ENCODE measurements around the gene ANKRD28.
"Not testable (repeated sequence)": the region's sequence is repeated elsewhere in the genome, so short reads cannot be mapped to it uniquely, and the experiment has no call there.

The ANKRD28 gene

GRCh38 chr3:15633159-15633558, 164.6 kb downstream of the ANKRD28 start:
- no peaks in the 10 kb centered on the region for H3K27me3 ChIP-seq (ENCODE audit: control insufficient read depth, insufficient read depth, low read length, poor library complexity, severe bottlenecking)
- no peaks in the 10 kb centered on the region for H3K9me3 ChIP-seq (ENCODE audit: control insufficient read depth, low read length)
- H3K36me3 ChIP-seq (ENCODE audit: control insufficient read depth, insufficient read depth, low read length), result no peaks in the 10 kb centered on the region
- no peaks in the 10 kb centered on the region for H3K4me1 ChIP-seq (ENCODE audit: control insufficient read depth, insufficient read depth, low read length)
- no peak overlapping the region for H3K4me3 ChIP-seq (ENCODE audit: insufficient read depth, low read depth, low read length)
- 44 to 50% methylated on average over 5 of the region's 5 CpGs for WGBS, 2 experiments
- H3K27ac ChIP-seq (ENCODE audit: insufficient read depth, low read depth, low read length, poor library complexity, severe bottlenecking), result no peak overlapping the region

GRCh38 chr3:15632212-15632580, 165.6 kb downstream of the ANKRD28 start:
- H3K36me3 ChIP-seq (ENCODE audit: control insufficient read depth, insufficient read depth, low read length), result no peaks in the 10 kb centered on the region
- H3K9me3 ChIP-seq (ENCODE audit: control insufficient read depth, low read length), result no peaks in the 10 kb centered on the region
- H3K4me3 ChIP-seq (ENCODE audit: insufficient read depth, low read depth, low read length), result no peak overlapping the region
- no peaks in the 10 kb centered on the region for H3K27me3 ChIP-seq (ENCODE audit: control insufficient read depth, insufficient read depth, low read length, poor library complexity, severe bottlenecking)
- H3K4me1 ChIP-seq (ENCODE audit: control insufficient read depth, insufficient read depth, low read length), result no peaks in the 10 kb centered on the region
- H3K27ac ChIP-seq (ENCODE audit: insufficient read depth, low read depth, low read length, poor library complexity, severe bottlenecking), result no peak overlapping the region
- WGBS, 2 experiments, result 92% methylated on average over 4 of the region's 4 CpGs

- H3K27ac ChIP-seq (ENCODE audit: insufficient read depth, low read depth, low read length, poor library complexity, severe bottlenecking), result no peak overlapping the region
- no peaks in the 10 kb centered on the region for H3K36me3 ChIP-seq (ENCODE audit: control insufficient read depth, insufficient read depth, low read length)
- WGBS, 2 experiments, result 78 to 80% methylated on average over 12 of the region's 12 CpGs
- no peaks in the 10 kb centered on the region for H3K9me3 ChIP-seq (ENCODE audit: control insufficient read depth, low read length)
- no peak overlapping the region for H3K4me3 ChIP-seq (ENCODE audit: insufficient read depth, low read depth, low read length)
- no peaks in the 10 kb centered on the region for H3K4me1 ChIP-seq (ENCODE audit: control insufficient read depth, insufficient read depth, low read length)
- no peaks in the 10 kb centered on the region for H3K27me3 ChIP-seq (ENCODE audit: control insufficient read depth, insufficient read depth, low read length, poor library complexity, severe bottlenecking)
Observed at GRCh38 chr3:15631426-15632211, 166.2 kb downstream of the ANKRD28 start.

- 63% methylated on average over 8 of the region's 8 CpGs for WGBS, 2 experiments
- Histone ChIP-seq H3K36me3 (ENCODE audit: control insufficient read depth, insufficient read depth, low read length) (no peaks in the 10 kb centered on the region), H3K9me3 (ENCODE audit: control insufficient read depth, low read length) (no peaks in the 10 kb centered on the region), H3K27ac (ENCODE audit: insufficient read depth, low read depth, low read length, poor library complexity, severe bottlenecking) (peak overlapping the region; percentile 19), H3K27me3 (ENCODE audit: control insufficient read depth, insufficient read depth, low read length, poor library complexity, severe bottlenecking) (no peaks in the 10 kb centered on the region), H3K4me1 (ENCODE audit: control insufficient read depth, insufficient read depth, low read length) (no peaks in the 10 kb centered on the region), H3K4me3 (ENCODE audit: insufficient read depth, low read depth, low read length) (no peak overlapping the region)
Observed at GRCh38 chr3:15630646-15631350, 167.0 kb downstream of the ANKRD28 start.

- Histone ChIP-seq H3K4me1 (ENCODE audit: control insufficient read depth, insufficient read depth, low read length) (no peaks in the 10 kb centered on the region), H3K27me3 (ENCODE audit: control insufficient read depth, insufficient read depth, low read length, poor library complexity, severe bottlenecking) (no peaks in the 10 kb centered on the region), H3K27ac (ENCODE audit: insufficient read depth, low read depth, low read length, poor library complexity, severe bottlenecking) (no peak overlapping the region), H3K4me3 (ENCODE audit: insufficient read depth, low read depth, low read length) (no peak overlapping the region), H3K36me3 (ENCODE audit: control insufficient read depth, insufficient read depth, low read length) (no peaks in the 10 kb centered on the region), H3K9me3 (ENCODE audit: control insufficient read depth, low read length) (no peaks in the 10 kb centered on the region)
- 61 to 64% methylated on average over 10 of the region's 10 CpGs for WGBS, 2 experiments
Observed at GRCh38 chr3:15629860-15630597, 167.8 kb downstream of the ANKRD28 start.

DNA sequence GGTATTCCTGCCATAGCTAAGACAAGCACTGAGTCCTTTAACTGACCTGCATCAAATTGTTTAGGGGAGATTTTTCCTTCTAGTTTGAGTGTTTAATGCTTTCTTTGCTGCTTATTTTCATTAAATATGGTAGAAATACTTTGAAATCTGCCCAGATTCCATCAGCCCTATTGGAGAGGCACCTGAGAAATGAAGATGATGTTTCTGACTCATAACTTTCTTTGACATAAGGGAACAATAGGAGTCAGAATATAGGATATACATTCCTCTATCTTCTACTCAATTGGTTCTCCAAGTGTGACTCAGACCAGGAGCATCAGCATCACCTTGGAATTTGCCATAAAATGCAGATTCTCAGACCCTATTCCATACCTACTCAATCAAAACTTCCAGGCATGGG, 168.8 kb downstream of the ANKRD28 start:
- Histone ChIP-seq H3K4me3 (ENCODE audit: insufficient read depth, low read depth, low read length) (no peak overlapping the region), H3K4me1 (ENCODE audit: control insufficient read depth, insufficient read depth, low read length) (no peaks in the 10 kb centered on the region), H3K9me3 (ENCODE audit: control insufficient read depth, low read length) (no peaks in the 10 kb centered on the region), H3K27me3 (ENCODE audit: control insufficient read depth, insufficient read depth, low read length, poor library complexity, severe bottlenecking) (no peaks in the 10 kb centered on the region), H3K36me3 (ENCODE audit: control insufficient read depth, insufficient read depth, low read length) (no peaks in the 10 kb centered on the region), H3K27ac (ENCODE audit: insufficient read depth, low read depth, low read length, poor library complexity, severe bottlenecking) (no peak overlapping the region)

- Histone ChIP-seq H3K9me3 (ENCODE audit: control insufficient read depth, low read length) (no peaks in the 10 kb centered on the region), H3K27ac (ENCODE audit: insufficient read depth, low read depth, low read length, poor library complexity, severe bottlenecking) (no peak overlapping the region), H3K4me1 (ENCODE audit: control insufficient read depth, insufficient read depth, low read length) (no peaks in the 10 kb centered on the region), H3K27me3 (ENCODE audit: control insufficient read depth, insufficient read depth, low read length, poor library complexity, severe bottlenecking) (no peaks in the 10 kb centered on the region), H3K4me3 (ENCODE audit: insufficient read depth, low read depth, low read length) (no peak overlapping the region), H3K36me3 (ENCODE audit: control insufficient read depth, insufficient read depth, low read length) (no peaks in the 10 kb centered on the region)
- 81 to 90% methylated on average over 4 of the region's 4 CpGs for WGBS, 2 experiments
Observed at GRCh38 chr3:15623535-15624440, 174.0 kb downstream of the ANKRD28 start.

DNA sequence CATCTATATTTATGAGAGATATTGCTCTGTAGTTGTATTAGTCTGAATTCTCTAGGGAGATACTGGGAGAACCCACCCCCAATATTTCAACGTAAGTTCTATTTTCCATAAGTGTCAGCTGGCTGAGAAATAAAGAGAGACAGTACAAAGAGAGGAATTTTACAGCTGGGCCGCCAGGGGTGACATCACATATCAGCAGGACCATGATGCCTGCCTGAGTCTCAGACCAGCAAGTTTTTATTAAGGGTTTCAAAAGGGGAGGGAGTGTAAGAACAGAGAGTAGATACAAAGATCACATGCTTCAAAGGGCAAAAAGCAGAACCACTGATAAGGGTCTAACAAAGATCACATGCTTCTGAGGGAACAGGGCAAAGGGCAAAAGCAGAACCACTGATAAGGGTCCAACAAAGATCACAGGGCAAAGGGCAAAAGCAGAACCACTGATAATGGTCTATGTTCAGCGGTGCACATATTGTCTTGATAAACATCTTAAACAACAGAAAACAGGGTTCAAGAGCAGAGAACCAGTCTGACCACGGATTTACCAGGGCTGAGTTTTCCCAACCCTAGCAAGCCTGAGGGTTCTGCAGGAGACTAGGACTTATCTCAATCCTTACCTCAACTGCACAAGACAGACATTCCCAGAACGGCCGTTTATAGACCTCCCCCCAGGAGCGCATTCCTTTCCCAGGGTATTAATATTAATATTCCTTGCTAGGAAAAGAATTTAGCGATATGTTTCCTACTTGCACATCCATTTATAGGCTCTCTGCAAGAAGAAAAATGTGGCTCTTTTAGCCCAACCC, 177.9 kb downstream of the ANKRD28 start:
- not testable (repeated sequence) for H3K27ac ChIP-seq (ENCODE audit: insufficient read depth, low read depth, low read length, poor library complexity, severe bottlenecking); H3K27me3 ChIP-seq (ENCODE audit: control insufficient read depth, insufficient read depth, low read length, poor library complexity, severe bottlenecking)
- 95% methylated on average over 8 of the region's 8 CpGs for WGBS, 2 experiments

More for the DNA sequence above, 177.9 kb downstream of the ANKRD28 start:
- H3K4me3 ChIP-seq (ENCODE audit: insufficient read depth, low read depth, low read length); H3K36me3 ChIP-seq (ENCODE audit: control insufficient read depth, insufficient read depth, low read length); H3K9me3 ChIP-seq (ENCODE audit: control insufficient read depth, low read length); H3K4me1 ChIP-seq (ENCODE audit: control insufficient read depth, insufficient read depth, low read length): not testable (repeated sequence)

Measured in ectodermal cell (in vitro differentiated cells).